T-helper 2 cell (primary cell): ENCODE measurements around the gene N4BP2.
"Not testable (repeated sequence)": the region's sequence is repeated elsewhere in the genome, so short reads cannot be mapped to it uniquely, and the experiment has no call there.

ENCODE experiments used
- DNase-seq, 5 experiments: peaks; one replicate each; pipeline versions ENCODE4 v3.0.0 to v3.0.0-alpha.2; 2012 to 2022
- total RNA-seq, 2 donors: gene quantifications; one replicate each; lab custom pipeline; 2026; lab: John Stamatoyannopoulos, UW

Gene N4BP2
- total RNA-seq = 60.2 to 97.9 reads per million in 2 donors

DNA sequence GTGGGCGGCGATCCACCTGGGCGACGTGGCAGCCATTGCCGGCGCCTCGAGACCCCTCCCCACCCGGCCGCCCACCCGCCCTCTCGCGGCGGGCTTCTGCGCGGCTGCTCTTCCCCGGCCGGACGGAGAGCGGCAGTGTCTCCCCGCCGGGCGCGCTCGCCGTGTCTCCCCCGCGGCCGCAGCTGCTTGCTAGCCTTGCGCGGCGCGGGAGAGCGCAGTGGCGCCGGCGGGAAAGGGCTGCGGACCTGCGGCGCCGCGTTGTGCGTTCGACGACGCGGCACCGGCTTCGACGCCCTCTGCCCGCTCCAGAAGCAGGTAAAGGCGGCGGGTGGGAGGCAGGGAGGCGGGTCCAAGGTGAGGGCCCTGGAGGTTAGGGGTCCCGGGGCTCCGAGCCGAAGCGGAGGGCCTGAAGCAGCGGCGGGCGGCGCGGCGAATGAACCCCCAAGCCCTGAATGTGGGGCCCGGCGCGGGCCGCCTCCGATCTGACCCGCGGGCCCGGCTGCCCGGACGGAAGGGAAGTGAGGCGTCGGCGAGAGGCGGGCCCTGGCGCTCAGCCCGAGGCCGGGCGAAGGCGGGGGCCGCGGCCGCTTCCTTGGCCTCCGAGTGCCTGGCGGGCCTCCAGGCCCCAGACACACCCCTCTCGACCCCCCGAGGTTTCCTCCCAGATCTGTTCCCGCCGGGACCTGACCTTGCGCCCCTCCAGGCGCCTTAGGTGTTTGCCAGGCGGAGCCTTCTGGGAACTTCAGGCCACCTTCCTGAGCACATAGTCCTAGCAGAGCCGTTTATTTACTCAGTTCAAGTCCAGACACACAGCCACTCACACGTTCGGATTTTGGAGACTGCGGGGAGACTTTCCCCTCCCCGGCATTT is at the start of gene N4BP2:
Gene N4BP2, plus strand, starts transcription at position 135 of the 870 bp plus-strand sequence. CDS start 40,491 bp downstream, outside the sequence.
- peak; percentile 50 to 88 (median 61) for DNase-seq

DNA sequence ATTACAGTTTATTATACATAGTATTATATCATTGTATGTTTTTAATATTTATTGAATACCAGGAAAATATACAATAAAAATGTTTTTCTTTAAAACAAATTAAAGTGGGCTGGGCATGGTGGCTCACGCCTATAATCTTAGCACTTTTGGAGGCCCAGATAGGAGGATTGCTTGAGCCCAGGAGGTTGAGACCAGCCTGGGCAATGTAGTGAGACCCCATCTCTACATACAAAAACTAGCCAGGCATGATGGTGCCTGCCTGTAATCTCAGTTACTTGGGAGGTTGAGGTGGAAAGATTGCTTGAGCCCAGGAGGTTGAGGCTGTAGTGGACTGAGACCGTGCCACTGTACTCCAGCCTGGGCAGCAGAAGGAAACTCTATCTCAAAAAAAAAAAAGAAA is 40.6 kb upstream of the N4BP2 start:
- DNase-seq = no peak

DNA sequence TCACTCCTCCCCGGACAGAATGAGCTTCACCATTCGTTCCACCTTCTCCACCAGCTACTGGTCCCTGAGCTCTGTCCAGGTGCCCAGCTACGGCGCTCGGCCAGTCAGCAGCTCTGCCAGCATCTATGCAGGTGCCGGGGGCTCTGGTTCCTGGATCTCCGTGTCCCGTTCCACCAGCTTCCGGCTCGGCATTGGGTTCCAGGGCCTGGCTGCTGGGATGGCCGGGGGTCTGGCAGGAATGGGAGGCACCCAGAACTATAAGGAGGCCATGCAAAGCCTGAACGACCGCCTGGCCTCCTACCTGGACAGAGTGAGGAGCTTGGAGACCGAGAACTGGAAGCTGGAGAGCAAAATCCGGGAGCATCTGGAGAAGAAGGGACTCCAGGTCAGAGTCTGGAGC is 36.4 kb upstream of the N4BP2 start:
- no peak for DNase-seq

DNA sequence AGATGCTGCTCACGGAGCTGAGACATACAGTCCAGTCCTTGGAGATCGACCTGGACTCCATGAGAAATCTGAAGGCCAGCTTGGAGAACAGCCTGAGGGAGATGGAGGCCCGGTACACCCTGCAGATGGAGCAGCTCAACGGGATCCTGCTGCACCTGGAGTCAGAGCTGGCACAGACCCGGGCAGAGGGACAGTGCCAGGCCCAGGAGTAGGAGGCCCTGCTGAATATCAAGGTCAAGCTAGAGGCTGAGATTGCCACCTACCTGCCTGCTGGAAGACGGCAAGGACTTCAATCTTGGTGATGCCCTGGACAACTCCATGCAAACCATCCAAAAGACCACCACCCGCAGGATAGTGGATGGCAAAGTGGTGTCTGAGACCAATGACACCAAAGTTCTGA is 35.5 kb upstream of the N4BP2 start:
- DNase-seq = not testable (repeated sequence)

DNA sequence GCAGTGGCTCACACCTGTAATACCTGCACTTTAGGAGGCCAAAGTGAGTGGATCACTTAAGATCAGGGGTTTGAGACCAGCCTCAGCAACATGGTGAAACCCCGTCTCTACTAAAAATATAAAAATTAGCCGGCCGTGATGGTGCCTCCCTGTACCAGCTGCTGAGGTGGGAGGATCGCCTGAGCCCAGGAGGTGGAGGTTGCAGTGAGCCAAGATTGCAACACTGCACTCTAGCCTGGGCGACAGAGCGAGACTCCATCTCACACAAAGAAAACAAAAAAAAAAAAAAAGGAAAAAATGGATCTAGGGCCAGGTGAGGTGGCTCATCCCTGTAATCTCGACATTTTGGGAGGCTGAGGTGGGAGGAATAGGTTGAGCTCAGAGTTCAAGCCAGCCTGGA is 32.6 kb upstream of the N4BP2 start:
- DNase-seq = not testable (repeated sequence)

DNA sequence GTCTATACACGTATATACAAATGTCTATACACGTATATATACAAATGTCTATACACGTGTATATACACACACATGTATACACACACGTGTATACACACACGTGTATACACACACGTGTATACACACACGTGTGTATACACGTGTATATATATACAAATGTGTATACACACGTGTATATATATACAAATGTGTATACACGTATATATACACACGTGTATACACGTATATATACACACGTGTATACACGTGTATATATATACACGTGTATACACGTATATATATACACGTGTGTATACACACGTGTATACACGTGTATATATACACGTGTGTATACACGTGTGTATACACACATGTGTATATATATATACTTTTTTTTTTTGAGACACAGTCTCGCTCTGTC is 23.9 kb upstream of the N4BP2 start:
- no peak for DNase-seq

DNA sequence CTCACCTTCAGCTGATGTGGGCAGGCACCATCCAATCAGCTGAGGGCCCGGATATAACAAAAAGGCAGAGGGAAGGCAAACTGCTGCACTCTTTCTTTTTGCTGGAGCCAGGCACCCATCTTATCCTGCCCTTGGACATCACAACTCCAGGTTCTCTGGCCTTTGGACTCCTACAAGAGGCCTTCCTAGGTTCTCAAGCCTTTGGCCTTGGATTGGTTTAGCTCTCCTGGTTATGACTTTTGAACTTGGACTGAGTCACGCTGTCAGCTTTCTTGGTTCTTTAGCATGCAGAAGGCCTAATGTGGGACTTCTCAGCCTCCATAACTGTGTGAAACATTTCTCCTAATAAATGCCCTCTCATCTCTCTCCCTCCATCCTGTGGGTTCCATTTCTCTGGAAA is 23.0 kb upstream of the N4BP2 start:
- no peak for DNase-seq

DNA sequence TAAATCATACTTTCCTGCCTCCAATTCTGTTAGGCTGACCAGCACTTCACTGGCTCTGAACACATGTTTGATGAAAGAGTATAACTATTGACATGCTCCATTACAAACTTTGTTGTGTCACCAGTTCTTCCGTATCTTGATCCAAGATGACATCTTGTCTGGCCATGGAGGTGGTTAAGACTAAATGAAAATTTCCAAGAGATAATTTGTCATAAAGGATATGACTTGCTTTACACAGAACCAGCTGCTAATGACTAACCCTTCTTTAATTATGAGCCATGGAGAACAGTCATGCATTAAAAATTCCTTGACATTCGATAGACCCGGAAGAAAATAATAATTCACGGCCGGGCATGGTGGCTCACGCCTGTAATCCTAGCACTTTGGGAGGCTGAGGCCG is 17.7 kb upstream of the N4BP2 start:
- no peak for DNase-seq

DNA sequence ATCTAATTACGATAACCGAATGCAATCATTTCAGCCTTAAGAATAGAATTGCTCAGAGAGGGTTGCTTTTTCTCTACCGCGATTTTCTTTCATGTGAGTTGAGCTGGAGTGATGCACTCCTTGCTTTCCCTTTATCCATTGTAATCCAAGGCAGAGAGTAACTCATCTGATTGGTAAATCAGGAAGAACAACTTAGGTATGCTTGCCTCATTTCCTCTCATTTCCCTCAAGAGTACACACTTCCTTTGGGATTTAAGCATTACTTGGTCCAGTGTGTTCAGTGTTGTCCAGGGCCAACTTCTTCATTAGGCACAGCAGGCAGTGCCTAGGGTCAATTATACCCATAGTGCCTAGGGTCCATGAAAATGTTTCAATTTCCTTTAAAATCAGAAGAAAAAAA is 15.7 kb upstream of the N4BP2 start:
- no peak for DNase-seq

DNA sequence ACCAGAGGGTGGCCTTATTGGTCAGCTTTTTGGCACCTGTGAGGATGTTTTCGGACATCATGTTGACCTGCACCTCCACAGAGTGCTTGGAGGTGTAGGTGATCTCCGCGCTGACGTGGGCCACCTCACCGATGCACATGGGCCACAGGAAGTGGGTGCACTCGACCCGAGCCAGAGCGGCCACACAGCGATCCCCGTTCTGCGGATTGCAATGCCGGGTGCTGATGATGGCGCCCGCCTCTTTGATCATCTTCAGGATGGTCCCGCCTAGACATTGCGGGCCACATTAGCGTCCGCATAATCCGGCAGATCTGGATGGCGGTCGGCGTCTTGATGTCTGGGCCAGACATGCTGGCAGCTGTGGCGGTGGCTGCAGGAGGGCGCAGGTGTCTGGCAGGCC is 12.9 kb upstream of the N4BP2 start:
- no peak for DNase-seq

DNA sequence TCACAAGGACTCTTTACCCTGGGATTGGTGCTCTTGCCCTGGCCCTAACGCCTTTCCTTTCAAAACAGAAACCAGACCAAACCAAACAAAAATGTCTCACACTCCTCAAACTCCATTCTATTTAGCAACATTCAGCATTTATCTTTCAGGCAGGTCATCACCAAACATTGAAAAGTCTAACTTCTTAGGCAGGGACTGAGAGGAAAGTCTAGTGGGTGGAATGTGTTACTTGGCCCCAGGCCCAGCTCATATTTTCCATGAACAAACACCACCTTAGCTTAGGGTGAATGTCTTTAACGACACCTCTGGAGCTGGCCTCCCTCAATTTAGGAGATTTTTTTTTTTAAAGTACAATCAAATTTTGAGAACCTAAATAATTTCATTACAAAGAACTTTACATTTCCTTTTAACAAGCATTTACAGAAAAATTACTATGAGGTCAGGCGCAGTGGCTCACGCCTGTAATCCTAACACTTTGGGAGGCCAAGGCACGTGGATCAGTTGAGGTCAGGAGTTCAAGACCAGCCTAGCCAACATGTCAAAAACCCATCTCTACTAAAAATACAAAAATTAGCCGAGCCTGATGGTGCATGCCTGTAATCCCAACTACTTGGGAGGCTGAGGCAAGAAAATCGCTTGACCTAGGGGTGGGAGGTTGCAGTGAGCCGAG is 10.2 kb upstream of the N4BP2 start:
- DNase-seq = no peak

DNA sequence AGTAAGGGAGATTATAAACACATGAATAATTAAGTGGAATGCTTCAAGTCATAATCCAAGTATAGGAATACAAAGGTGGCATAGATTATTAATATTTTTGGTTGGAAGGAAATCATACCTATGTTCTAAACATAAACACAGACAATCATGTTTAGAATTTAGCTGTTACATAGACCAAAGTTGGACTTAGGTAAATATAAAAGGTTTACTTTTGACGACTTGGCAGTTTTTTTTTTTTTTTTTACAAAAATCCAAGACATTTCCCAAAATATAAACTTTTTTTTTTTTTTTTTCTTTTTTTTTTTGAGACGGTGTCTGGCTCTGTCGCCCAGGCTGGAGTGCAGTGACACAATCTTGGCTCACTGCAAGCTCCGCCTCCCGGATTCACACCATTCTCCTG is 3.5 kb upstream of the N4BP2 start:
- DNase-seq = no peak

DNA sequence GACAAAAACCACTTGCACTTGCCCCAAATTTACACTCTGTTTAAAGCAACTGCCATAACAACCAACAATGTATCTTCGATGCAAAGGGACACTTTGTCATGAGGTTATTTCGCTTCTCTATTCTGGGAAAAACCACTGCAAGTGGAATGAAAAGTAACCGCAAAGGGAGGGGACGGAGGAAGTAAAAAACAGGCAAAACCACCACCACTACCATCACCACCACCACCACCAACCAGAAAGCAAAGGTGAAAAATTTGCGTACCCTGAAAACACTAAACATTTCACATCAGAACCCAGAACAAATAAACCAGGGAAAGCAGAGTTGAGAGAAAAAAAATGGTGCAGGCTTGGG is 1.2 kb upstream of the N4BP2 start:
- DNase-seq = peak in 1 of 5 experiments; percentile 24

DNA sequence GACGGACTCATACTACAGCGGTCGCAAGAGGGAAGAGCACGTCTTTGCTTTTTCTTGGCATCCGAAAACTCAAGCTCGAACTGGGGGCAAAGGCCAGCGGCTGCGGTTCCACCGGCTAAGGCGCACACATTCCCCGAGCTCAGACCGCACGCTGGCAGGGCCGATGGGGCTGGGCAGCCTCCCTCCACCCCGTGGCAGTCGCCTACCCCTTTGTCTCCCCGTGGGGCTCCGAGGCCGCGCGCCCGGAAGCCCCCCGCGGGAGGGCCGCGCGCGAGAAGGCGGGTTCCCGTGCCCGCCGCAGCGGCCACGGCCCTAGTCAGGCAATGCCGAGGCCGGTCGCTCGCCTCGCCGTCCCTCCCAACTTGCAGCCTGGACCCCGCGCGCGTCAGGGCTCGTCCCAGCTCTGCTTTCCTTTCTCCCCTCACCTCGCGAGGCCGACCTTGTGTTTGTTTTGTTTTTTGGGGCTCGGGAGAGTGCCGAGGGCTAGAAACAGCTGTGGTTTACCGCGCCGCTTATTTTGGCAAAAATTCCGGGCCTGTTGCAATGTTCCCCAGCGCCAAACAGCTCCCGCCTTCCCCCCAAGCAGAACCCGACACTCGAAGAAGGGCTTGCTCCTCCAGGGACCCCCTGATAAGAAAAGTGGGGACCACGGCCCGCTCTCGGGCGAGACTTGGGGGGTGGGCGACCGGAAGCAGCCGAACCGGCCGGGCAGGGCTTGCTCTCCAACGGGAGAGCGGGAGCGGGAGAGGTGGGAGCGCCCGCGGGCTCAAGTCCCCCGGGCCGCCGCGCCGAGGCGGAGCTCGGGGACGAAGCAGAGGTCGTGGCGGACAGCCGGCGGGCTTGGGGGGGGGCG is 561 bp upstream of the N4BP2 start:
- peak; percentile 14 to 80 (median 37) for DNase-seq

DNA sequence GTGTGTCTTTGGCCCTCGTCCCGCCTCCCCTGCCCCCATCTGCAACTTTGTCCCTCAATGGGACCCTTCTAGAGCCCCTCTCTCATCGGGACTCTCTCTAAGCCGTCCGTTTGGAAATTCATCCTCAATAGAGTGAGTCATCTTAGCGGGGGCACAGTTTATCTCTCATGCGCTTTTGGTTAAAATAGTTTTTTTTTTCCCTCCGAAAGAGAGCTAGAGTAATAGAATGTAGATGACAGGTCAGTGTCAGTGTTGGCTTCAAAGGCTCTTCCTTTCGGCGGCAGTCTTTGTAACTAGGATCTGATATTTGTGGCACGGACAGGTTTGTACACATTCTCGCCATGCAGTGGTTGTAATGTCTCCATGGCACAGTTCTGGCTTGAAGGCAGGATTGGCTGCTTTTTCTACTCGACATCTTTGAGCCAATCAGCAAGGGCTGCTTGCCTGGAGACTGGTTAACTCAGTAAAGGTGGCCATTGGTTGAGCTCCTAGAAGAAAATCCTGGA is 989 bp downstream of the N4BP2 start:
- DNase-seq = peak in 4 of 5 experiments; percentile 41 to 95 (median 66)

DNA sequence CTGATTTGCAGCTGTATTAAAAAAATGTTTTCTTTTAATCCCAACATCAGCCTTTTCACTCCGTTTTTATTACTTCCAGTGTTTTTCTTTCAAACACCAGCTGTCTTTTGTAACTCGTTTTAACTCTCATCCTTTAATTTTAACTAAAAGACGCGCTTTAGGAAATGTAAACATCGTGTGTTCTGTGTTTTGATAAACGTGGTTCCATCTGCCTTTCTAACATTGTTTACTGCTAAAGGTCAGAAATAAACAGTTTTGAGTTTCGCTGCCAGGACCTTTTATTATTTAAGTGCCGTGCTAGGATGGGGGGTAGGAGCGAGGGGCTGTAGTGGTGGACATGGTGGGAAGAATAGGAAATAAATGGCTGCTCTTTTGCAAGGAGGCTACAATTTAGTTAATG is 1.5 kb downstream of the N4BP2 start:
- peak in 1 of 5 experiments; percentile 20 for DNase-seq

DNA sequence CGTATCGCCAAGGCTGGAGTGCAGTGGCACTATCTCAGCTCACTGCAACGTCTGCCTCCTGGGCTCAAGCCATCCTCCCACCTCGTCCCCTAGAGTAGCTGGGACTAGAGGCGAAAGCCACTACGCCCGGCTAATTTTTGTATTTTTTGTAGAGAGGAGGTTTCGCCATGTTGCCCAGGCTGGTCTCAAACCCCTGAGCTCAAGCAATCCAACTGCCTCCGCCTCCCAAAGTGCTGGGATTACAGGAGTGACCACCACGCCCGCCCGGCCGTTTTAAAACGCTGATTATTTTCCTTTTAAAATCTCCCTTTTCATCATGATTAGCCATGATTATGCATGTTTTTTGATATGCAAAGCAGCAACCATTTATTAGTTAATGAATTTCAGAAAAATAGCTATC is 2.2 kb downstream of the N4BP2 start:
- DNase-seq = no peak

DNA sequence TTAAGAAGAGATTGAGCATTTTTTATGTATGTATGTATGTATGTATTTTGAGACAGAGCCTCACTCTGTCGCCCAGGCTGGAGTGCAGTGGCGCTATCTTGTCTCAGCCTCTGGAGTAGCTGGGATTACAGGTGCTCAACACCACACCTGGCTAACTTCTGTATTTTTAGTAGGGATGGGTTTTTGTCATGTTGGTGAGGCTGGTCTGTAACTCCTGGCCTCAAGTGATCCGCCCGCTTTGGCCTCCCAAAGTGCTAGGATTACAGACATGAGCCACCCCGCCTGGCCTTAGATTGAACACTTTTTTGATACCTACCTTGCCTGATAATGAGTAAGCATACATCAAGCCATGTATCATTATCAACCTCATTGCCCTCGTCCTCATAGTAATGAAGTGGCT is 2.7 kb downstream of the N4BP2 start:
- DNase-seq = no peak

DNA sequence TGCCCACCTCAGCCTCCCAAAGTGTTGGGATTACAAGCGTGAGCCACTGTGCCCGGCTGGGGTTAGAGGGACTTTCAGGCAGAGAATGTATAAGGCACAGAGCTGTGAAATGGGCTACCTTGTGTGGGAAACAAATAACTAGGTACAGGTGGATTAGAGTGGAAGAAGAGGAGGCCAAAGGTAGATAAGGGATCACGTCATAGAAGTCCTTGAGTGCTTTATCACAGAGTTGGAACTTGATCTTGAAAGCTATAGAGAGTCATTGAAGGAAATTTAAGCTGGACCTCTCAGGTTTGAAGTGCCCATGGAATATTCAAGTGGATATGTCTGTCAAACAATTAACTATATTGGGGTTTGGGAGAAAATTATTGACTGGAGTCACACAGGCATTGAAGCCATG is 8.4 kb downstream of the N4BP2 start:
- no peak for DNase-seq

DNA sequence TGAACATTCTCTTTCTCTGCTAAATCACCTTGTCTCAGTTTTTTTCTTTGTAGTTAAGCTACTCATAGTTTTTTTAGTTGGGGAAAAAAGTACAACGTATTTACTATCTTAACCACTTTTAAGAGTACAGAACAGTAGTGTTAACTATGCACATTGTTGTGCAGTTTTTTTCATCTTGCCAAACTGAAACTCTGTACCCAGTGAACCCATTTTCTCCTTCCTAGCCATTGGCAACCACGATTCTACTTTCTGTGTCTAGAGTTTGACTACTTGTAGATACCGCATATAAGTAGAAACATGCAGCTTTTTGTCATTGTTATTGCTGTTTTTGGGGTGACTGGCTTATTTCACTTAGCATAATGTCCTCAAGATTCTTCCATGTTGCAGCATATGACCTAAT is 10.0 kb downstream of the N4BP2 start:
- DNase-seq = peak in 1 of 5 experiments; percentile 46

DNA sequence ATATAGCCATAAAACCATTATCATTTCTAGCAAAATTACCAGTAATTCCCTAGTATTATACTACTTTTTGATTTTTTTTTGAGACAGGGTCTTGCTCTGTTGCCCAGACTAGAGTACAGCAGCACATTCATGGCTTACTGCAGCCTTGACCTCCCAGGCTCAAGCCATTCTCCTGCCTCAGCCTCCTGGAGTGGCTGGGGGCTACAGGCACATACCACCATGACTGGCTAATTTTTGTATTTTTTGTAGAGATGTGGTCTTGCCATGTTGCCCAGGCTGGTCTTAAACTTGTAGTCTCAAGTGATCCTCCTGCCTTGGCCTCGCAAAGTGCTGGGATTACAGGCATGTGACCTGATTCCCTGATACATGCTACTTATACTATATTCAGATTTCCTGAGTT is 13.7 kb downstream of the N4BP2 start:
- no peak for DNase-seq

DNA sequence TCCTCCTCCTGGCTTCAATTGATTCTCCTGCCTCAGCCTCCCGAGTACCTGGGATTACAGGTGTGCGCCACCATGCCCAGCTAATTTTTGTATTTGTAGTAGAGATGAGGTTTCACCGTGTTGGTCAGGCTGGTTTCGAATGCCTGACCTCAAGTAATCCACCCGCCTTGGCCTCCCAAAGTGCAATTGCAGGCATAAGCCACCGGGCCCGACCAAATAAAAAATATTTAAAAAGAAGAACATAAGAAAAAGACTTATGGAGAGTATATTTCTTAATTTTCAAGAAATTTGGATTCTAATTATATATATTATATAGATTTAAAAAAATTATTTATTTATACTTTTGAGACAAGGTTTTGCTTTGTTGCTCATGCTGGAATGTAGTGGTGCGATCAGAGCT is 29.8 kb downstream of the N4BP2 start:
- no peak for DNase-seq

DNA sequence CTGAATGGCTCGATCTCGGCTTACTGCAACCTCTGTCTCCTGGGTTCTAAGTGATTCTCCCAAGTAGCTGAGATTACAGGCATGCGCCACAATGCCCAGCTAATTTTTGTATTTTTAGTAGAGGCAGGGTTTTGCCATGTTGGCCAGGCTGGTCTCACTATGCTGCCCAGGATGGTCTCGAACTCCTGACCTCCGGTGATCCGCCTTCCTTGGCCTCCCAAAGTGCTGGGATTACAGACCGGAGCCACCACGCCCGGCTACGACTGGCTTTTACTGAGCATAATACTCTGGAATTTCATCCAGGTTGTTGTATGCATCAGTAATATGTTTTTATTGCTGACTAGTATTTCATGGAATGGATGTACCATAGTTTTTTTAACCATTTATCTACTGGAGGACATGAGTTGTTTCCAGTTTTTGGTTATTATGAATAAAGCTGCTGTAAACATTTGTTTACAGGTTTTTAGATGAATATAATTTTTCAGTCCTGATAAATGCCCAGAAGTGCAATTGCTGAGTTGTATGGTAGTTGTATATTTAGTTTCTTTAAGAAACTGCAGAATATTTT is 31.2 kb downstream of the N4BP2 start:
- no peak for DNase-seq
